MV-4-11 (cell line): ENCODE data around the gene FYB2.
"Not testable (repeated sequence)": the region's sequence is repeated elsewhere in the genome, so short reads cannot be mapped to it uniquely, and the experiment has no call there.

Source experiments
- DNase-seq: peaks from one replicate; lab custom pipeline; 2025; lab: John Stamatoyannopoulos, UW

FYB2 gene

DNA sequence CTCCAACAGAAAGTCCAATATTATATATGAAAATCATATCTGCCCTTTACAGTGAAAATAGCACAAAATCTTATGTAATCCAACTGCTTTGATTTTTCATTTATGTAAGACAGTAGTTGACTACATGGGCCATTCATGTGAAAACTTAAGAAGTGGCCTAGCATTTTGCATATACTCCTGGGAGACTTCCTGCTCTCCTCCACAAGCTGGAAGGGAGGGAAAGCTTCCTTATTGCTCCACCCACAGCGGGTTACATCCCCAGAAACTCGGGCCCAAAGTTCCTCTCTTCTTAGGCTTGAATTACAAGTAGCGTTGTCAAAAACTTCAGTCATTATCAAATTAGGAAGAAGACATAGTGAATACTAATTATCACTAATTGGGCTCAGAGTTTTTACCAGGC is 29.2 kb downstream of the FYB2 start:
- DNase-seq, result no peak

DNA sequence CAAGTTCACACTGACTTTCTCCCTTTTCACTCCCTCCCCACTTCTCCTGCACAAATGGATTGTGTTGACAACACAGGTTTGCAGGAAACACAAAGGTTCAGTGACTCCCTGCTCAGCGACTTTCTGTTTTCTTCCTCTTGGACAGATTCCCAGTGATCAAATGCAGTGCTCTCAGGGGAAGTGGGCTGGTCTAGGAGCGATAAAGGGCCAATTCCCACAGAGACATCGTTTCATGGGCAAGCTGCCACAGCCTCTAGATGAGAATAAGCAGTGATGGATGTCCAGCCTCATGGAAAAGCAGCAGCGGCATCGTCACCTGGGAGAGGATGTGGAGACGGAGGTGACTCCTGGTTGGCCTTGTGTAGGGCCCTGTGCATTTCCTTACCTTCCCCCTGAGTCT is 30.6 kb downstream of the FYB2 start:
- no peak for DNase-seq

DNA sequence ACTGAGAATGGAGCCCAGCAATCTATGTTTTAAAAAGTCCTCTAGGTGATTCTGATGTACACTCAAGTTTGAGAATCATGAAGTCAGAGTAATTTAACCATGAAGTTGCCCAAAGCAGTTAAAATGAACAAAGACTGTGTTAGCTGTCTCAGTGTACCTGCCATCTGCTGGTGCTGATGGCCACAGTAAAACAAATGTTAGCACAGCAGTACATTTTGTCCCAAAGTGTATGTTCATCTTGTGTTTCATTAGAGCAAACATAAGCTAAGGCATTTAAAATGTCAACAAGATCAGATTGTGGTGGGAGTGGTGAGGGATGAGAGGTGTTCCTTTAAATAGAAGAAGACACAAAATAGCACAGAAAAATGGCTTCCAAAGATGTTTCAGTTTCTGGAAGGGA is 31.1 kb downstream of the FYB2 start:
- no peak for DNase-seq

DNA sequence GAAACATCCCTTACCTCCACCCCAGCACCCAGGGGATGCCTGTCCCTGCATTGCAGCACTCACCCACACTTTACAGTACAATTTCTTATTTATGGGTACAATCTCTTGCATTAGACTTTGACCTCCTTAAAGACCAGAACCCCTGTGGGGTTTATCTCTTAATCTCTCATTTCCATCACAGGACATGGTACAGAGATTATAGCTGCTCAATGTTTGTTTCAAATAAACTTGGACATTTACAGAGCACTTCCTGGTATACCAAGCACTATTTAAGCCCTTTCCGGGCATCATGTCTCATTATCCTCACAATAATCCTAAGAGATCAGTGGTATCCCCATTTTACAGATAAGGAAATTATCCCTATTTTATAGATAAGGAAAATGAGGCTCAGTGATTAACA is 31.9 kb downstream of the FYB2 start:
- DNase-seq, result no peak

DNA sequence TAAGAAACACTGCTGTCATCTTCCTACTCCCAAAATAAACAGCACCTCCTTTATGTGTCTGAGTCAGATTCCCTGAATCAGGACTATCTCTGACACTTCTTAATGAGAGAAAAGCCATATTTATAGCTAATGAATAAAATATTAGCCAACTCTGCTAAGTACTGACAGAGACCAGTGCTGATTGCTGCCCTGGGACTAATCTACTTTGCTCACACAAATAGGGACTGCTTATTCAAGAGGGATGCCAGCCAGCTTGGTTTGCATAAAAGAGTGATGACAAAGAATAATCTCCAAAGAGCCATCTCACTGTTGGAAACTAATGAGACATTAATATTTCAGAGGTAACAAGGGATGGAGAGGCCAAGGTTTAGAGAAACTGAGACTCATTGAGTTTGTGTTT is 36.4 kb downstream of the FYB2 start:
- DNase-seq, result no peak

DNA sequence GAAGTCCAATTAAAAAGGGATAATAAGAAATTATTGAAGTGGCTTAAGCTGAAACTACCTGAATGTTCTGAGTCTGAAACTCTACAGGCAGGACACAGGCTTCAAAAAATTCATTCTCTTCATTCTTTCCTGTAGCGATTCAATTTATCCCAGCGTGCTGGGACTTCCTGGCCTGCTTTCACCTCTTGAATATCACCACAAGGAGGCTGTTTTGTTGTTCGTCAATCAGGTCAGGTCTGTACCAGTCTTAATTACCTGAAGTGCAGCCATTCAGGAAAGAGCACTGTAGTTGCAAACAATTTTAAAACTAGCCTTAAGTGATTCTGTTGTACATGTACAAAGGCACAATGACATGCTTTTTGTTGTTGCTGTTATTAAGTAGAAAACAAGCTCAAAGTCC is 38.4 kb downstream of the FYB2 start:
- no peak for DNase-seq

DNA sequence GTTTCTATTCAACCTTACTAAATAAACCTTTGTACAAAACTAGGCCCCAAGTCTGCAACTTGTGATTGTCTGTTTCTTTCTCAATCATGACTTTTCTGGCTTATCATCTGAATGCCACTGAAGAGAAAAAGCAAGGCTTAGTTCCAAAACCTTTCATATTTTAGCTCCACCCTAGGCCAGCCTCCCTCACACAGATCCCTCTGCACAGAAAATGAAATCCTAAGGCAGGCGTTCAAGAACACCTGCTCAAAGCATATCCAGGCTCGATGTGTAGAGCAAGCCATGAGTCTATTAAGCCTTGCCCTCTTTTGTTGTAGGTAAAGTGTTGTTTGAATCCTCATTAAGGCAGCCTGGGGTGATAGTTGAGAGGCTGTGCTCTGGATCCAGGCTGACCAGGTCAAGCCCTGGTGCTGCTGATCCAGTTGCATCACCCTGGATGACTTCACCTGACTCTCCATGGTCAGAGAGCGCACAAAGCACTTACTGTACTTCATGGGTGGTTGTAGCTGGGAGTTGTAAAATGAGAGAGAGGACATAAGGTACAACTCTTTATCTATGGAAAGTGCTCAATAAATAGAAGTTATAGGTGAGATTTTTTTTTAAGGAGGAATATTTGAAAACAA is 39.0 kb downstream of the FYB2 start:
- no peak for DNase-seq

DNA sequence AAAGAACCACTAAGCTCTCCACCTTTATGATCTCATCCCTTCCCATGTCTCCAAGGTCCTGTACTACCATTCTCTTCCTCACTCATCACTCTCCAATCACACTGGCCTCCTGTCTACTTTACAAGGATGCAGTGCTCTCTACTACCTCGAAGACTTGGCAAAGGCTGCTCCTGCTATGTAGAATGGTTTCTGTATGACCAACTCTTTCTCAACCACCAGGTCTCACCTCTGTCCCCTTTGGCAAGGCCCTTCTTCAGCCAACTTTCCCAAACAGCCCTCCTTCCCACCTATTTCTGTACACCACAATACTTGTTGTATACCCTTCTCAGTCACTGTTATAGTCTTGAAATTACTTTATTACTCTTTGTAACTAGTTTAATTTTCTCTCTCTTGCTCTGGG is 41.2 kb downstream of the FYB2 start:
- DNase-seq, result no peak

DNA sequence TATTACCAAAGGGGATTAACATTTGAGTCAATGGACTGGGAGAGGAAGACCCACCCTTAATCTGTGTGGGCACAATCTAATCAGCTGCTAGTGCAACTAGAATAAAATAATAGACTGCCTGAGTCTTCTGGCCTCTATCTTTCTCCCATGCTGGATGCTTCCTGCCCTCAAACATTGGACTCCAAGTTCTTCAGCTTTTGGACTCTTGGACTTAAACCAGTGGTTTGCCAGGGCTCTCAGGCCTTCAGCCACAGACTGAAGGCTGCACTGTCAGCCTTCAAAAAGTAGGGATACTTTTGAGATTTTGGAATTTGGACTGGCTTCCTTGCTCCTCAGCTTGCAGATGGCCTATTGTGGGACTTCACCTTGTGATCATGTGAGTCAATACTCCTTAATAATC is 44.5 kb downstream of the FYB2 start:
- not testable (repeated sequence) for DNase-seq

DNA sequence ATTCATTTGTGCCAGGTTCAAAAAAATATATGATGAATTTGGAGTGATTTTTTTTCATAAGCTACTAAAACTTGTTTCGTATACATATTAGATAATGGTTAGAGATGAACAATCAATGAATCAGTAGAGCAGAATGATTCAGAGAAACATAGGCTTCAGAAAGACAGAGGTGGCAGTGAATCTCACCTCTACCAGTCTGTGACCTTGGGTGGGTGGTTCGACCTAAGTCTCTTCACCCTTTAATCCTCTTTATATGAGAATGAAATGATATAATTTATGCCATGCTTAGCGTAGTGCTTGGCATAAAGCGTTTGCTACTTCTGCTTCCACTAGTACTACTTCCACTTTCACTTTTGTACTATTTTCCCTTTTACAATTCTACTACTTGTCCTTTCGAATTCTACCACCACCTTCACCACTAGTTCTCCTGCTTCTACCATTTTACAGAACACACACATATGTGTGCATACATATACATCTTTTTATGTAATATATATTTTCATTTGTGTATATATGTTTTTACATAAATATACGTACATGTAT is 45.1 kb downstream of the FYB2 start:
- DNase-seq, result peak; percentile 49

DNA sequence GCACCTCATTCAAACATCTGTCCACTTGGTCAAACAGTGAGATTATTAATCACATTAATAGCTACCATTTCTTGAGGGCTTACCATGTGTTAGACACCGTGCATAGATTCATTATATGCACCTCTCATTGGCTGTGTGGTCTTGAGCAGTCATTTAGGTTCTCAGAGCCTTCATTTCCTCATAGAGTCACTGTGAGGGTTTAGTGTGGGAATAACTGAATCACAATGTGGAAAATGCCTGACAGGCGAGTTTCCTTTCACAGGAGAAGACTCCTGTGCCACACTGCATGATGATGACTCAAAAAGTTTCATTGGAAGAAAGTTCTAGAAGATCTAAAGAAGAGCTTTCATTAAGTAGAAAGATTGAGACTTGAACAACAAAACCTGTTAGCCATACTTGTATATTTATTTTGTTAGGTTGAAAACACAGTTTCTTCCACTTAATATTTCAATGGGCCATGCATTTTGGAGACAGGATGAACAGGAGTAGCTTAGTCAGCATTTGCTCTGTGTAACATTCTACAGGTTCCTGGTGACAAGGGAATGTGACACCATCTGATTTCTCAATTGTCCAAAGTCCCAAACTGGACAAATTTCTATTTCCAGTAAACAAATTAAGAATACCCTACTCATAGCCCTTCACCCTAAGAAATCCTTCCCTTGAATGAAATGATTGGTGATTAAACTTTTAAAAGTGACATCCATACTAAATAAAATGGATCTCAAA is 45.7 kb downstream of the FYB2 start:
- DNase-seq, result no peak

DNA sequence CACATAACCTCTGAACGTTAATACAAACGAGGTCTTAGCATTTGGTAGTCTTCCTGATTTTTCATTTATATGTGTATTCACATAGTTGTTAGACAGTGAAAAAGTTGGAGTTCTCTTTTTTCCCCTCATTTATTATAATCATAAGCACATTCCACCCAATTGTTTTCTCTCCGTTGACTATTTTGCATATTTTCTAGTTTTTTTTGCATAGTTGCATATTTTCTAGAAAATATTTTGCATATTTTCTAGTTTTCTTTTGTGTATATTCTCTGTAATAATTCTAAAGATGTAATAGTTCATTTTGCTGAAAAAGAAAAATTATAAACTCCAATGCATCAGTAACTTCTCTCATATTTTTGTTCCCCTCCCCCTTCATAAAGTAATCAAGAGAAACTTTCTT is 47.5 kb downstream of the FYB2 start:
- no peak for DNase-seq

DNA sequence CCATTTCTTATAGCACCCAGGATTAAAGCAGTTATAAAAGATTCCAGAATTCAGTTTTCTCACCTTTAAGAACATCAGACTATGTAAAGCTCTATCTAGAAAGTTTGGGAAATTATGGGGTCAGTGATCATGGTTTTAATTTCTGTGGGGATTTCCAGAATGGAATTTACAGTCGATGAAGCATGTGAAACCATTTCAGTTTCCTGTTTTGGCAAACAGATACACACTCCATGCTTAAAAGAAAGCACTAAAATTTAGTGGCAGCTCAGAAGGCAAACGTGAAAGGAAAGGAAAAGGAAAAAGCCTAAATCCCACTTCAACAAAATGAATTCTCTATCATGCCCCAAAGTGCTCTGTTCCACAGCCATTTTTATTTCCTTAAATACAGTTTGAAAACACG is 60.4 kb downstream of the FYB2 start:
- DNase-seq, result no peak

DNA sequence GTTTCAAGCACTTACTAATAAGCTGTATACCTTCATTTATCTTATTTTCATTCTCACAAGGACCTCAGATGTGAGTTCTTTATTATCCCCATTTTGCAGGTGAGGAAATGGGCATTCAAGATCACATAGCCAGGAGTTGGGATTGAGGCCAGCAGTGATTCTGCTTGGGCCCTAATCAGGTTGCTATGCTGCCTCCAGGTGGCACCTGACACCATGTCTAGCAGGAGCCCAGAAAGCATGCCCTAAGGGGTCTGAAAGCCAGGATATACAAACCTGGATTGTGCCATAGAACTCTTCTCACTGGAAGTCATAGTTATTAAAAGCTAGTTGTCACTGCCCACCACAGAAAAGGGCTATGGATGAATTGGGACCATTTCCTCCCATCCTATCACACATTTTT is 61.1 kb downstream of the FYB2 start:
- DNase-seq, result no peak

DNA sequence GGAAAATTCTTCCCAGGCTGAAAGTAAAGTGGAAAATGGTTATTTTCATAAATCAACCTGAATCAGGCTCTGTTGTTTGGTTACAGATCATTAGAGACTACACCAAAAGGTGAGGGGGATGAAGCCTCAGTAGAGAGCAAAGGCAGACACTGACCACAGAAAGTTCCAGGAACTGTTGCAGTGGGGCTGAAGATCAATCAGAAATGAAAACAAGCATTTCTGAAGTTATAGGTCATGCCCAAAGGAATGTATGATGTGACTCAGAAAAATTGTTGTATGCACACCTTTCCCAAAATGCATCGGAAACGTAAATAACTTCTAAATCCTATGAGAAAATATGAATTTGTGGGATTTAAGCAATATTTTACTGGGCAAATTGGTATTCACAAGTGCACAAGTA is 63.3 kb downstream of the FYB2 start:
- DNase-seq, result no peak

DNA sequence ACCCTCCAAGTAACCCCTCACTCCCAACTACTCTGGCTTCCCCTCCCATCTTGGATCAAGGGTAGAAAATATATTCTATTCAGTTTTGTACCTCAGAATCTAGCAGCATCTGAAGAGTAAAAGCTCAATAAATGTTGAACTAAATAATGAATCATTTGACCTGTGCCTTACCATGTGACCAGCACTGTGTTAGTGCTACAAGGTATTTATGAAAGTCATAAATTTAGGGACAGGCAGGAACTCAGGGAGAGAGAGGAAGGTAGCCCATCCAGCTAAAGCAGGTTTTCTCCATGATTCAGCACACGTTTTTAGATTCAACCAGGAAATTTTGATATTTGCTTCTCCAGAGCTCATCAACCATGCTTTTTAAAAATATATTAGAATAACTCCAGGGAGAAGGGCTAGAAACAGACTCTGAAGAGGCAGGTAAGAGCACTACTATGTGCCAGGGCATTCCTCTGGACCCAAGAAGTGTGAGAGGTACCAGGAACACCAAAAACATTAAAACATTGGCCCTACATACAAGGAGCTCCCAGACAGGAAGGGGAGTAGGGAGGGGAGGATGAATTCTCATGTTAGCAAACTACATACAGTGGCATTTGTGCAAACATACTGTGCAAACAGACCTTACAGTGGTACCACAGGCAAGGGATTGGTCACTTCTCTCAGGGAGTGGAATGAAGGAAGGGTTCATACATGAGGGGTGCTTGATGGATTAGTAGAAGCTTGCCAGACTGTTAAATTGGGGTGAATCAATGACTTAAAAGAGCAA is 64.3 kb downstream of the FYB2 start:
- DNase-seq, result no peak

DNA sequence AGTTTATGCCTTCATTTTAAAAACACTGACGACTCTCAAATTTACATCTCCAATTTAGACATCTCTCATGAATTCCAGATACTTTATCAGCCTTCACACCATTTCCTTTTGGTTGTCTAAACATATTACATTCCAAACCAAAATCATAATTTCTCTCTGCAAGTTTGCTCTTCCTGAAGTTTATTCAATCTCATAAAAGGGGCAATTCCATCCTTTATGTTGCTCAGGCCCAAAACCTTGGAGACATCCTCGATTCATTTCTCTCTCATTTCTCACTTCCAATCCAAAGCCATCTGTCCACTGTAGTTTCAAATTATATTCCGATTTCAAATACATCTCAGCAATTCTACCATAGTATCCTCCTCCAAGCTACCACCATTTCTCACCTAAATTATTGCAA is 74.0 kb downstream of the FYB2 start:
- no peak for DNase-seq

DNA sequence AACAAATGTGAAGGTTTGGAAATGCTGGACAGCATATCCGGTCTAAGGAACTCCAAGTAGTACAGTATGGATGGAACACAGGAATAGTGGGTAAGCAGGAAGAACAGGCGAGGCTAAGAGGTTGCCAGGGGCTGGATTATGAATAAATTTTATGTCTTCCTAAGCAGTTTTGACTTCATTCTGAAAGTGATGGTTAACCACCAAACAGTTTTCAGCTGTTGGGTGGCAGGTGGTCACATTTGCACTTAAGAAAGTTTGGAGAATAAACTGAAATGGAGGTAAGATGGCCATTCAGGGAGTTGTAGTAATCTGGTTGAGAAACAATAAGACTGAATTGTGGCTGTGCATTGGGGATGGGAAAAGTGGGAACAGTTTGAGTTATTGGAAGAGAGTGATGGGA is 90.2 kb downstream of the FYB2 start:
- DNase-seq, result no peak

DNA sequence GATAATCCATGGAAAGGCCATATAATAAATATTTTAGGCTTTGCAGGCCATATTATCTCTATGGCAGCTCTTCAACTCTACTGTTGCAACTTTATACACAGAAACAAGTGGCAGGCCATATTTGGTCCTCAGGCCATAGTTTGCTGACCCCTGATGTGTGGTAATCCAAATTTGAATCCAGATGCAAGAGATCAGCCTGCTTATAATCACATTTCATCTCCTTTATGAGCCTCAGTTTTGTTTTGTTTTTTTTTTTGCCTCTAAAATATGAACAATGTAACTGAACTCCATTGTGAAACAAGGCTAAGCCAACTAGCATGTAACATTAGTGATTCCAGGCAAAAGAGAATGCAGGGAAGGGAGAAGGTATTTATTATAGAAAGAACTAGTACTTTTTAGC is 92.5 kb downstream of the FYB2 start:
- DNase-seq, result no peak

DNA sequence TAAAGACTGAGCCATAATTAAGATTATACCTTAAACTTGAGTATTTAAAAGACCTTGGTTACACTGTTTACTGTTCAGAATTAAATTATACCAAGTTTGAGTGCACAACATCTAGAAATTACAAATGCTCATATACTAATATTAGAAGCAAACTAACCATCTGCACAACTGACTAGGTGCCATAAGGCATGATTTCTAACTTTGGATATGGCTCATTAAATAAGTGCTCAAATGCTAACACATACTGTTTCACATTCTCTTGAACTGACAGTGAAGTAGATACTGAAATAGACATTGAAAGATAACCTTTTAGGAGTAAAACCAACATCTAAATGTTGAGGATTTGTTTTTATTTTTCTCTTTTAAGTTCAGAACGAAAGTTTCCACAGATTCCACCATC is 100.0 kb downstream of the FYB2 start:
- no peak for DNase-seq

DNA sequence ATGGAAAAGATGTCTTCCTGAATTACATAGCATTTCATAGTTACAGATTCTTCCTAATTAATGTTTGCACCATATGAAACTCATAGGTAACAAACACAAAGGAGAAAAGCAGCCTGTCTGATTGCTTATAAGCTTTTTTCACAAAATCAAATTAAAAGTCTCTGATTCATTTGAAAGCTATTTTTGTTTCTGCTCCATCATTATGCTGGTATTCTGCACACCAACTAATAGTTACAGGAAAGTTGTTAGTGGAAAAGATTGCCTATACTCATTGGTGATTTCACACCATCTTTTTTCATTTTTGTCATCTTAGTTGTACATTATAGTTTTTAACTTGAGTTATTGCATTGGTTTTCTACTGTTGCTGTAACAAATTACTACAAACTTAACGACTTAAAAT is 104.0 kb downstream of the FYB2 start:
- DNase-seq, result no peak

DNA sequence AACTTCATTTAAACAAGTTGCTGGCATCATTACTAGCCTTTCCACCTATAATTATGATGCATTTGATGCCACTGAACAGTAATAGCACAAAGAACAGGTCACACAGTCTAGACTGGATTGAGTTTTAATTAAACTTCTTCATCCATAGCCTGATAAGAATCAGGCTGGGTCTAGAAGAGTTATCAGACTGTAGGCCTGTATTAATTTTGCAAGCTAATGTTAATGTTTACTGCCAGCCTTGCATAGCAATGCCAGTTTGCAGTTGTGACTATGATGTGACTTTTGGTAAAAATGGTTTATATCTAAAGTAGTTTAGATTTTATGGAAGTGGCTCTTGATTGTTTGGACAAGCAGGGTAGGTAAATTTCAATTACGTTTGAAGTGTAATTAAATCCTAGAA is 106.1 kb downstream of the FYB2 start:
- DNase-seq, result no peak

DNA sequence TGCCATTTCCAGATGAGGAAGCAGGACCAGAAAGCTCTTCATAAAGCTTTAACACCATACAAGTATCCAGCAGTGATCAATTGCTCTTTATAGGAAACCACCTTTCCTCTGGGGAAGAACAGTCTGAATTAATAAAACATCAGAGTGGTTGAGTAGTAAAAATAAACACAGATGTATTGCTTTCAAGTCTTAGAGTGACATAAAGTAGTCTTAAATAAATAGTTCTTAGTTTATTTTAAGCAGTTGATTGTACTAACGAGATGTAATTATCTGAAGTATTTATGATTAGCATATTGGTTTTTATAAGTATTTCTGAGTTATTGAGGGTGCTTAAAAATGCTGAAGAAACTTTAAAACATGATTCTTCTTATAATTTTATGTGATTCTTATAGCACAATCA is 107.1 kb downstream of the FYB2 start:
- no peak for DNase-seq
